NAMALWA (cell line): Measurements from ENCODE around the gene TBCD.
"Not testable (repeated sequence)": the region's sequence is repeated elsewhere in the genome, so short reads cannot be mapped to it uniquely, and the experiment has no call there.

Experiments used
- DNase-seq: peaks from one replicate; pipeline ENCODE4 v3.0.0-alpha.2; 2015; ENCODE audit warnings: low spot score

The TBCD gene

GRCh38 chr17:82974136-82974952 is 222.5 kb downstream of the TBCD start:
- no peak for DNase-seq

DNA sequence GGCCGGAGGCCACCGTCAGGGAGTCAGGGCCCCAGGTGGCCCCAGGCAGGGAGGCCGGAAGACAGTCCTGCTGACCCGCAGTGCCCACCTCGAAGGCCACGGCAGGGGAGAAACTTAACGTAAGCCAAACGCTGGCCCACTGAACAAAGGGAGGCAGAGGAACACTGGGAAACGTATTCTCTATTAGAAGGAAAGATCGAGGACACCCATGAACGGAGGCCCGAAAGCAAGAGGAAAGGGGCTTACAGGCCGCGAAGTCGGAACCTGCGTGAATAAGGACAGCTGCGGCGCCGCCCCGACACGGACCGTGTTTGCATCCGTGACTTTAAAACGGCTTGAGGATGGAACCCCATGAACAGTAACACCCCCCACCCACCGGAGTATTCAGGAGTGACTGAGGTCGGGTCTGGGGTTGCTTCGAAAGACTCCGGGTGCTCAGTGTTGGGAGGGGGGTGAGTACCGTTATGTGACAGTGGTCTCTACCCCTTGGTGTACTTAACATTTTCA is 225.2 kb downstream of the TBCD start:
- DNase-seq = no peak

DNA sequence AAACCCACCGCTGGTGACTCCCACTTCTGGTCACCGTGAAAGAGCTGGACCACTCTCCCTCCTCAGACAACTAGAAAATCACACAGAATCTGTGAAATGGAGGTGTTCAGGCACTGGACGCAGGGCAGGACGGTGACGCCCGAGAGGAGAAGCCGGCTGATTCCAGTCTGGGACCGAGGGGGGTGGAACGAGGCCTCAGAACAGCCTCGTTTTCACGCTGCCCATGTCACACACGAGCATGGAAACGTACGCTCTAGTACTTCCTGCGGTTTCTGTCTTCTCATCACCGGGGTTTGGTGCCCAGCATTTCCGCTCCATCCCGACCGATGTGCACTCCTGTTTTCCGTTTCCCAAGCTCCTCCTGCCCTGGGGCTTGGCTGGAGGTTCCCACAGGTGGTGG is 225.7 kb downstream of the TBCD start:
- DNase-seq = no peak

DNA sequence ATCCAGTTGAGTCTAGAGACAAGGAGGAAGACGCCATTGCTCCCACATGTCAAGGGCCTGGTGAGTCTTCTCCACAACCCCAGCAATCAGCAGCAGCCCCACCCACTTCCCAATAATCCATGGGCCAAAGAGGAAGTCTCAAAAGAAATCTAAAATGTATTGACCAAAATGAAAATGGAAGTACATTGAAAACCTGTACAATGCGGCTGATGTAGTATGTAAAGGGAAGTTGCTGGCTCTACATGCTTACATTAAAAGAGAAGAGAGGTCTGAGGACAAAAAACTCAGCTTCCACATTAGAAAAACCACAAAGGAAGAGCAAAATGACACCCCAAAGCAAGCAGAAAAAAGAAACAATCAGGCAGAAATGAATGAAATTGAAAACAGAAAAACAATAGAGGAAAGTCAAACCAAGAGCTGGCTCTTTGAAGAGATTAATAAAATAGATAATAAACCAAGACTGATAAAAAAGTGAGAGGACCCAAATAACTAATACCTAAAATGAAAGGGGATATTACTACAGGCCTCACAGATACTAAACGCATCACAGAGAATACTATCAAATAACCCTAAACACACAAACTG is 227.0 kb downstream of the TBCD start:
- DNase-seq = no peak

- DNase-seq = no peak
These were observed 227.9 kb downstream of the TBCD start for GRCh38 chr17:82979718-82980117.

GRCh38 chr17:82980632-82981031 is 228.8 kb downstream of the TBCD start:
- DNase-seq = no peak

DNA sequence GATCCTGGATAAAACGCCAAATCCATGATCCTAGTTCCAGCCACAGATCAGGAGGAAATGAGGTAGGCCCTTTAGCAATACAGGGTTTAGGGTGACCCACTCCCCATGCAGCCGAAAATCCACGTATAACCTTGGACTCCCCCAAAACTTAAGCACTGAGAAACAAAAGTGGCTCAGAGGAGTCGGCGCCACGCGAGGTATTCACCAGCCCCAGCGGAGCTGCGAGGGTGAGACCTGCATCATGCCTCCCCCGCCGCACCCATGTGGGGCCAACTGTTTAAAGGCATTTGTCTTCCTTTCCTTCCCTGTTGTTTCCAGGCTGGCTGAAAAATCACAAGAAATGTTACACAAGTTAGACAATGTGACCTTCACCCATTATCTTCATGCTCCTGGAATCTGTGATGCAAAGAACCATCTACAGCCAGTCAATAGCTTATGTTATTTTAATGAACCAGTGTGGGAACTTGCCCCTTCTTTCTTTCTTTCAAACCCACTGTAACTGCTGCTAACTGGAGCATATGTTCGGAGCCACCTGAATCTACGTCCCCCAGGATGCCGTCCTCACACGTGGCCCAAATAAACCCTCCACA is 229.4 kb downstream of the TBCD start:
- no peak for DNase-seq

GRCh38 chr17:82983510-82984248 is 231.8 kb downstream of the TBCD start:
- DNase-seq = no peak

- not testable (repeated sequence) for DNase-seq
These were observed 232.4 kb downstream of the TBCD start for GRCh38 chr17:82984249-82984617.

- DNase-seq = no peak
These were observed 233.0 kb downstream of the TBCD start for GRCh38 chr17:82984751-82985427.

DNA sequence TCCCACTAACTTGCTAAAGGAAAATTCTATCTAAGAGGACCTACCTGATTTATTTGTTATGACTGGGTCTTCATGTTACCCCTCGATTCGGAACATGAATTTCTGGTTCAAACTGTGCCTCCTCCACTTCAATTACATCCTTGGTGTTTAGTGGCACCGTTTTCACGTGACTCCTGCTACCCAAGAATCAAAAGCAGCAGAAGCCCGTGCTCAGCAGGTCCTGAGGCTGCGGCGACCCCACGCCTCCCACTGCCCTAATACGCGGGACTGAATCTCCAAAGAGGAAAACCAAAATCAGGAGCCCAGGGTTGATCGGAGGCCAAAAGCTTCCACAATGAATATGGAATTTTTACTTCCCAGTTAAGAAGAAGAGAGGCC is 233.6 kb downstream of the TBCD start:
- no peak for DNase-seq

- DNase-seq = no peak
These were observed 234.1 kb downstream of the TBCD start for GRCh38 chr17:82985973-82986372.

GRCh38 chr17:82989051-82989450 is 237.2 kb downstream of the TBCD start:
- DNase-seq = not testable (repeated sequence)

- no peak for DNase-seq
These were observed 238.0 kb downstream of the TBCD start for GRCh38 chr17:82989881-82990280.

GRCh38 chr17:82993005-82993404 is 241.1 kb downstream of the TBCD start:
- DNase-seq = no peak
